Measurements from ENCODE around the gene SORCS2.

SORCS2 gene

DNA sequence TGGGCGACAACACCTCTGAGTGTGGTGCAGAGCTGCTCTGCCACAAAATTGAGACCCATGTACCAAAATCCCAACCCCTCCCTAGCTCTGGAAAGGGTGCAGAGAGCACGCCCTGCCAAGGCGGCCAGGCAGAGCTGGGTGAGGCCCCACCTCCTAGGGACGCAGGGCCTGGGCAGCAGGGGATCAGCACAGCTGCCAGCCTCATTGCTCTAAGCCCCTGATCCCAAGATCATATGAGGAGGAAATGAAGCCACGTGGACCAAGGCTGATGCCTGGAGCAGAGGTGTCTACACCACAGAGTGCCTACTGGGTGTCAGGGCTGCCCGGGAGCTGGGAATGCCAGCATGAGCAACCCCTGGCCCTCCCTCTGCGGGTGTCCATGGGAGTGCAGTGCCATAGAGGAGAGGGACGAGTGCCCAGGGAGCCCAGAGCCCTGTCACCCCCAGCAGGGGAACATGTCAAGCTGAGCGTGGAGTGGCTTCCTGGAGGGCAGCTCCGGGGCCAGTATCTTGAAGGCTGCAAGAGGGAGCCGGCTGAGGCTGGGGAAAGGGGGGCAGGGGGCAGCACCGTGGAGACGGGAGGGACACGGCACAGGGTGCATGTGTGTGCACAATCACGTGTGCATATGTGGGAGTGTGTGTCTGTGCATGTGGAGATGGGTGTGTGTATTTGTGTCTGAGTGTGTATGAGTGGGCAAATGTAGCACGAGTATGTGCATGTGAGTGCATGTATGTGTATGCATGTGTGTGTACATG, 306.3 kb downstream of the SORCS2 start:
- TF ChIP-seq, protein P1, sequence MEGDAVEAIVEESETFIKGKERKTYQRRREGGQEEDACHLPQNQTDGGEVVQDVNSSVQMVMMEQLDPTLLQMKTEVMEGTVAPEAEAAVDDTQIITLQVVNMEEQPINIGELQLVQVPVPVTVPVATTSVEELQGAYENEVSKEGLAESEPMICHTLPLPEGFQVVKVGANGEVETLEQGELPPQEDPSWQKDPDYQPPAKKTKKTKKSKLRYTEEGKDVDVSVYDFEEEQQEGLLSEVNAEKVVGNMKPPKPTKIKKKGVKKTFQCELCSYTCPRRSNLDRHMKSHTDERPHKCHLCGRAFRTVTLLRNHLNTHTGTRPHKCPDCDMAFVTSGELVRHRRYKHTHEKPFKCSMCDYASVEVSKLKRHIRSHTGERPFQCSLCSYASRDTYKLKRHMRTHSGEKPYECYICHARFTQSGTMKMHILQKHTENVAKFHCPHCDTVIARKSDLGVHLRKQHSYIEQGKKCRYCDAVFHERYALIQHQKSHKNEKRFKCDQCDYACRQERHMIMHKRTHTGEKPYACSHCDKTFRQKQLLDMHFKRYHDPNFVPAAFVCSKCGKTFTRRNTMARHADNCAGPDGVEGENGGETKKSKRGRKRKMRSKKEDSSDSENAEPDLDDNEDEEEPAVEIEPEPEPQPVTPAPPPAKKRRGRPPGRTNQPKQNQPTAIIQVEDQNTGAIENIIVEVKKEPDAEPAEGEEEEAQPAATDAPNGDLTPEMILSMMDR (IDR thresholded peaks at IDR 0.05; ENCODE audit: low read depth, low read length, missing control alignments), result no peak
- H3K27ac ChIP-seq, result no peak overlapping the region
- no peak for DNase-seq
- H3K27me3 ChIP-seq (replicated peaks), result peaks cover 3% of the 10 kb centered on the region
- in situ Hi-C loops (cut with HindIII; ENCODE audit: low pct_ligation_motif_present, low sequenced_read_pairs), result no loop called here
- no peaks in the 10 kb centered on the region for H3K36me3 ChIP-seq (replicated peaks)
- H3K4me3 ChIP-seq (ENCODE audit: low read depth, low read length), result no peak overlapping the region

DNA sequence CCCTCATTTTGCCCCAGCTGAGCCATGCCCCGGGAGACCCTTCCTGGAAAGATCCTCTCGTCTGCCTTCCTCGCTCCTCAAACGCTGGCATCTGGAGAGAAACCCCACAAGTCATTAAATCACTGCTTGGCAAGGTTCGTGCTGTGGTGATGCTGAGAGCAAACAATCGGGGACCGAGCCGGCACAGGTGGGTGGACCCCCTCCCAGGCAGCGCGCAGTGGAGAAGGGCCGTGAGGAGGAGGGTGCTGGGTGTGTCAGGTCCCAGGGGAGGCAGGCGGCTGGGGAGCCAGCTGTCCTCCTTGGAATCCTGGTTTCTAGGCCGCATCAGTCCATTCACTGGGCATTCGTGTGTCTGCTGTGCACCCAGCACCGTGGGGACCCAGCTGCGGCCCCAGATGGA, 307.3 kb downstream of the SORCS2 start:
- TF ChIP-seq, protein P1 (IDR thresholded peaks at IDR 0.05; ENCODE audit: low read depth, low read length, missing control alignments), result no peak
- Histone ChIP-seq H3K27me3 (replicated peaks) (peaks cover 3% of the 10 kb centered on the region), H3K27ac (no peak overlapping the region), H3K36me3 (replicated peaks) (no peaks in the 10 kb centered on the region), H3K4me3 (ENCODE audit: low read depth, low read length) (no peak overlapping the region)
- in situ Hi-C loops (cut with HindIII; ENCODE audit: low pct_ligation_motif_present, low sequenced_read_pairs), result no loop called here
- no peak for DNase-seq

DNA sequence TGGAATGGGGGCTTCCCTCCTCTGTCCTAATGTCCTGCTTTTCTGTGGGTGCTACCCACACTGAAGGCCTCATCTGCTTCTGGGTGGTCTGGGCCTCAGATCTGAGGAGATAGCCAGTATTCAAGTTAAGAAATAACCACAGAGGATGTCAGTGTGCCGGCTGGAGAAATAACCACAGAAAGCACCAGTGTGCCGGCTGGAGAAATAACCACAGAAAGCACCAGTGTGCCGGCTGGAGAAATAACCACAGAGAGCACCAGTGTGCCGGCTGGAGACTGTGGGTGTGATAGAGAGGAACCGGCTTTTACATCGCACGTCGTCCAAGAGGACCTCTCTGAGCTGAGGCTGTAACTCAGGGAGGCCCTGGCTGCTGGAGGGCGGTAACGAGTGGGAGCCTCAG, 308.1 kb downstream of the SORCS2 start:
- in situ Hi-C loops (cut with HindIII; ENCODE audit: low pct_ligation_motif_present, low sequenced_read_pairs), result no loop called here
- no peaks in the 10 kb centered on the region for H3K36me3 ChIP-seq (replicated peaks)
- peaks cover 3% of the 10 kb centered on the region for H3K27me3 ChIP-seq (replicated peaks)
- TF ChIP-seq, protein P1 (IDR thresholded peaks at IDR 0.05; ENCODE audit: low read depth, low read length, missing control alignments), result no peak
- H3K27ac ChIP-seq, result no peak overlapping the region
- no peak for DNase-seq
- H3K4me3 ChIP-seq (ENCODE audit: low read depth, low read length), result no peak overlapping the region

- H3K36me3 ChIP-seq (replicated peaks), result no peaks in the 10 kb centered on the region
- TF ChIP-seq, protein P1 (IDR thresholded peaks at IDR 0.05; ENCODE audit: low read depth, low read length, missing control alignments), result no peak
- H3K27me3 ChIP-seq (replicated peaks), result peaks cover 3% of the 10 kb centered on the region
- H3K4me3 ChIP-seq (ENCODE audit: low read depth, low read length), result no peak overlapping the region
- in situ Hi-C loops (cut with HindIII; ENCODE audit: low pct_ligation_motif_present, low sequenced_read_pairs), result no loop called here
- no peak for DNase-seq
- H3K27ac ChIP-seq, result no peak overlapping the region
Measured at GRCh38 chr4:7501314-7501713, 309.0 kb downstream of the SORCS2 start.

- no peak overlapping the region for H3K4me3 ChIP-seq (ENCODE audit: low read depth, low read length)
- no peaks in the 10 kb centered on the region for H3K36me3 ChIP-seq (replicated peaks)
- in situ Hi-C loops (cut with HindIII; ENCODE audit: low pct_ligation_motif_present, low sequenced_read_pairs), result no loop called here
- TF ChIP-seq, protein P1 (IDR thresholded peaks at IDR 0.05; ENCODE audit: low read depth, low read length, missing control alignments), result no peak
- H3K27ac ChIP-seq, result no peak overlapping the region
- H3K27me3 ChIP-seq (replicated peaks), result peaks cover 3% of the 10 kb centered on the region
- DNase-seq, result no peak
Measured at GRCh38 chr4:7501873-7502272, 309.5 kb downstream of the SORCS2 start.

Measured in brain microvascular endothelial cell (primary cell).